Measurements from ENCODE around the gene CSDE1. TPM values are rescaled to one million over a fixed set of nuclear protein-coding genes. Genes with fewer than 3 reads are reported as not detected.

Gene CSDE1
- total and polyA plus RNA-seq, 2 donors (not counting 1 experiment from before 2014, with no cell fraction given) = 374 to 1,392 TPM

DNA sequence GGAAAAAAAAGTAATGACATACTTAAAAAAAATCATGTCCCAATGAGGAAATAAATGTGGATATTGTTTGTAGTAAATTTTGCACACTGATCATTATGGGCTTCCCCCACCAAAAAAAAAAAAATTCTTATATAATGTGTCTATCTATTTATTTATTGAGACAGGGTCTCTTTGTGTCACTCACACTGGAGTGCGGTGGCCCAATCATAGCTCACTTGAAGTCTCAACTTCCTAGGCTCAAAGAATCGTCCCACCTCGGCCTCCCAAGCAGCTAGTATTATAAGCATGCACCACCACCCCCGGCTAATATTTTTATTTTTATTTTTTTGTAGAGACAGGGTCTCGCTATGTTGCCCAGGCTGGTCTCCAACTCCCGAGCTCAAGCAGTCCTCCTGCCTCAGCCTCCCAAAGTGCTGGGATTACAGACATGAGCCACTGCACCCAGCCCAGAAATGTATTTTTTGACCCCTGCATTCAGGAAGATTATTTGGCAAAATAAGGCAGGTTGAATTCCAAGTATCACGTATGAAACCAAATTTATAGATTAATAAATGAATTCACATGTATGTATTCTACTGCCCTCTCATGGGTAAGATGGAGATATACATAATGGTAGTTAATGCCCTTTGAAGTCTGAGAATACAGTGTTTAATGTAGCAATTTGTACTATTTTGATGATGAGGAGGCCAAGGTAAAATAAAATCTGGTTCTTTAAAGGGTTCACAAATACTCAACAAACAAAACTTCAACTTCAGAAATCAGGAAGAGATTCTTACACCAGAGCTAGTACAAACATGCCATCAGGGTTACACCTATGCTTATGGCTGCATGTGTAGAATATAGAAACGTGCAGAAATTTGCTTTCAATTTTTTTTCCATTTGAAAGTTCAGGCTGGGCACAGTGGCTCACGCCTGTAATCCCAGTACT is 86.5 kb downstream of the CSDE1 start:
- Histone ChIP-seq H4K20me1 (ENCODE audit: control insufficient read depth, extremely low read depth, insufficient read depth, low read length) (no peaks in the 10 kb centered on the region), H3K79me2 (ENCODE audit: control insufficient read depth, insufficient read depth, low read length) (no peaks in the 10 kb centered on the region), H3K9me3 (ENCODE audit: control insufficient read depth, insufficient read depth, low read depth, low read length) (no peaks in the 10 kb centered on the region), H2AFZ (ENCODE audit: low read length) (no peak overlapping the region), H3K27me3 (ENCODE audit: control insufficient read depth, insufficient read depth, low read length) (peaks cover 4% of the 10 kb centered on the region), H3K4me2 (ENCODE audit: extremely low read depth, insufficient read depth, low read length) (no peak overlapping the region), H3K4me1 (ENCODE audit: control insufficient read depth, extremely low read depth, insufficient read depth, low read length) (peaks cover 3% of the 10 kb centered on the region), H3K4me3 (replicated peaks in 1 of 4; ENCODE audit: control extremely low read depth in 1 of 4, insufficient read depth in 1 of 4, low read depth in 3 of 4, low read length in 4 of 4) (no peak overlapping the region), H3K9ac (ENCODE audit: insufficient read depth, low read length) (peak overlapping the region; percentile 10), H3K27ac (ENCODE audit: insufficient read depth, low read length) (no peak overlapping the region), H3K36me3 (ENCODE audit: control insufficient read depth, insufficient read depth, low read length) (no peaks in the 10 kb centered on the region)
- no peak for TF ChIP-seq EZH2 (IDR thresholded peaks at IDR 0.05; ENCODE audit: low read length, missing control alignments)
- TF ChIP-seq CTCF (conservative IDR thresholded peaks at IDR 0.05 in 1 of 2, IDR thresholded peaks at IDR 0.05 in 1 of 2; ENCODE audit: low read depth in 1 of 2, low read length in 2 of 2) = peak in 1 of 2 donors; percentile 37
- peak; percentile 15 to 42 for DNase-seq (ENCODE audit: low read depth in 2 of 2)

DNA sequence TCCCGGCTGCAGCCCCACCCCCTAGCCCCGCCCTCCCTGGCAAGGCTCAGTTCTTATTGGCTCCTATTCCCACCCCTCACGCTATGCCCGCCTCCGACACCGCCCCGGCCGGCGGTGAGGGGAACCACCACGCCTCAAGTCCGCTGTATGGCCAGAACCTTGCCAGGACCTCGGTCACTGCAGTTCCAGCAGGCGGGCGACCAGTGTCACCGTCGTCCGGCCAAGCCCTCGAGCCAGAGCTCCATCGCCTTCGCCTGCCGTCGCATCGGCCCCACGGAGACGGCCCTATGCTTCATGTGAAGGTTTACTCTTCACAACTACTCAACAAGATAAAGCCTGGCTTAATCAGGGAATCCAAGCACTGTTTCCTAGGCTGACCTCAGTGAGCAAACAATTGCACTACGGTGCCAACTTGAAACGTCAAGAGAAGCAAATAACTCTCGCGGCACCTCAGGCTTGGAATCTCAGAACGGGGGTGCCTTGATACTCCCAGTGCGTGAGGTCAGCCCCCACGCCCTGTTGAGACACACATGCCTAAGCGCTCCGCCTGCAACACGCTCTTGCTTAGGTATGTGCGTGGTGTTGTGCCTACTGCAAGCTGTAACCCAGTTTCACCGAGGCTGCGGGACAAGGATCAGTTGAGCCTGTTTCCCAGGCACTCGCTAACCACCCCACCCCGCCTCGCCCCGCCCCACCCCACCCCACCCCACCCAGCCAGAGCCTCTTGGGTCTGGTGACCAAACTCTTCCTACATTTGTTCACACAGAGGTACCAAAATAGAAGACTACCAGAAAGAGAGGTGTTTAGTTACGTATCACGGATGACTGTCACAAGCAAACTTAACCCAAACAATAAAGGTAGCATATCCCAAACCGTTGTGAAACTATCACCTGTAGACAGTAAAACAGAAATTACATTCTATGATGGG is 87.4 kb downstream of the CSDE1 start:
- Histone ChIP-seq H3K4me2 (ENCODE audit: extremely low read depth, insufficient read depth, low read length) (peak overlapping the region; percentile 98), H2AFZ (ENCODE audit: low read length) (peak overlapping the region; percentile 99), H3K27me3 (ENCODE audit: control insufficient read depth, insufficient read depth, low read length) (peaks cover under 1% of the 10 kb centered on the region), H3K9ac (ENCODE audit: insufficient read depth, low read length) (peak overlapping the region; percentile 91), H4K20me1 (ENCODE audit: control insufficient read depth, extremely low read depth, insufficient read depth, low read length) (no peaks in the 10 kb centered on the region), H3K79me2 (ENCODE audit: control insufficient read depth, insufficient read depth, low read length) (no peaks in the 10 kb centered on the region), H3K9me3 (ENCODE audit: control insufficient read depth, insufficient read depth, low read depth, low read length) (no peaks in the 10 kb centered on the region), H3K4me1 (ENCODE audit: control insufficient read depth, extremely low read depth, insufficient read depth, low read length) (peaks cover 3% of the 10 kb centered on the region), H3K36me3 (ENCODE audit: control insufficient read depth, insufficient read depth, low read length) (no peaks in the 10 kb centered on the region), H3K27ac (ENCODE audit: insufficient read depth, low read length) (peak overlapping the region; percentile 94), H3K4me3 (replicated peaks in 1 of 4; ENCODE audit: control extremely low read depth in 1 of 4, insufficient read depth in 1 of 4, low read depth in 3 of 4, low read length in 4 of 4) (peak overlapping the region; percentile 80 to 97 (median 82))
- peak; percentile 83 to 84 for DNase-seq (ENCODE audit: low read depth in 2 of 2)
- TF ChIP-seq CTCF (conservative IDR thresholded peaks at IDR 0.05 in 1 of 2, IDR thresholded peaks at IDR 0.05 in 1 of 2; ENCODE audit: low read depth in 1 of 2, low read length in 2 of 2) = no peak
- TF ChIP-seq EZH2 (IDR thresholded peaks at IDR 0.05; ENCODE audit: low read length, missing control alignments) = no peak

All from fibroblast of lung (primary cell).